Neural cell (in vitro differentiated cells): ENCODE measurements around the gene RXFP3. TPM values are rescaled to one million over a fixed set of nuclear protein-coding genes. Genes with fewer than 3 reads are reported as not detected.

Source experiments
- H2AFZ ChIP-seq: fragments of 200-600, 300-800 bp; sonication (generic), shearing (Covaris generic); 2 replicates; pipeline ENCODE4 v1.6.0; 2014; ENCODE audit warnings: low read depth, mild to moderate bottlenecking, antibody characterized with exemption, low read length, moderate library complexity
- H3F3A ChIP-seq: fragments of 200-600 bp; shearing (Covaris generic); 2 replicates; pipeline ENCODE4 v1.6.1; 2016; ENCODE audit warnings: mild to moderate bottlenecking, moderate library complexity, mixed read lengths, antibody characterized with exemption, low read length; ENCODE audit not compliant: insufficient read depth, poor library complexity, severe bottlenecking
- H3K27ac ChIP-seq: fragments of 200-600, 300-800 bp; sonication (generic), shearing (Covaris generic); 2 replicates; pipeline ENCODE4 v1.5.1; 2014; ENCODE audit warnings: mild to moderate bottlenecking, low read length, moderate library complexity
- H3K27me3 ChIP-seq: fragments of 300-800, 200-600 bp; sonication (generic), shearing (Covaris generic); 2 replicates; pipeline ENCODE4 v1.6.0; 2014; ENCODE audit warnings: mild to moderate bottlenecking, low read depth, low read length, moderate library complexity; ENCODE audit not compliant: insufficient read depth
- H3K36me3 ChIP-seq: fragments of 300-800, 200-600 bp; sonication (generic), shearing (Covaris generic); 2 replicates; pipeline ENCODE4 v1.5.1; 2014; ENCODE audit warnings: mild to moderate bottlenecking, antibody characterized with exemption, low read length, moderate library complexity; ENCODE audit not compliant: insufficient read depth
- H3K4me2 ChIP-seq: fragments of 300-800, 200-600 bp; sonication (generic), shearing (Covaris generic); 2 replicates; pipeline ENCODE4 v1.6.0; 2014; ENCODE audit warnings: mild to moderate bottlenecking, low read length
- H3K4me3 ChIP-seq: fragments of 300-800, 200-600 bp; sonication (generic), shearing (Covaris generic); 2 replicates; pipeline ENCODE4 v1.5.1; 2014; ENCODE audit warnings: mild to moderate bottlenecking, low read length, moderate library complexity
- H3K79me2 ChIP-seq: fragments of 200-600 bp; shearing (Covaris generic); replicated peaks from 2 replicates; pipeline ENCODE4 v1.6.0; 2014; ENCODE audit warnings: mild to moderate bottlenecking, low read length, moderate library complexity; ENCODE audit not compliant: insufficient read depth
- H3K9ac ChIP-seq: fragments of 300-800, 200-600 bp; sonication (generic), shearing (Covaris generic); 2 replicates; pipeline ENCODE4 v1.6.1; 2016; ENCODE audit warnings: mild to moderate bottlenecking, low read length, mixed read lengths
- H3K9me2 ChIP-seq: fragments of 200-600 bp; shearing (Covaris generic); 2 replicates; pipeline ENCODE4 v1.6.1; 2016; ENCODE audit warnings: mild to moderate bottlenecking, low read length, mixed read lengths; ENCODE audit not compliant: insufficient read depth
- H3K9me3 ChIP-seq: fragments of 200-600, 300-800 bp; sonication (generic), shearing (Covaris generic); 2 replicates; pipeline ENCODE4 v1.6.1; 2016; ENCODE audit warnings: mild to moderate bottlenecking, mixed run types, low read length, moderate library complexity, mixed read lengths
- H4K20me1 ChIP-seq: fragments of 200-600 bp; shearing (Covaris generic); 2 replicates; pipeline ENCODE4 v1.6.1; 2016; ENCODE audit warnings: mild to moderate bottlenecking, mixed run types; ENCODE audit not compliant: insufficient read depth
- EP300 ChIP-seq: fragments of 450-650 bp; conservative IDR thresholded peaks from 2 replicates; pipeline ENCODE4 v1.6.1; 2014; ENCODE audit warnings: antibody characterized with exemption, mild to moderate bottlenecking, moderate library complexity; ENCODE audit not compliant: poor library complexity, severe bottlenecking
- EZH2 ChIP-seq: fragments of 200-600, 300-800 bp; shearing (Covaris generic), sonication (generic); IDR thresholded peaks from 2 replicates; pipeline ENCODE4 v1.6.1; 2014; ENCODE audit warnings: antibody characterized with exemption, low read length, borderline replicate concordance, mild to moderate bottlenecking; ENCODE audit not compliant: insufficient read depth, poor library complexity, severe bottlenecking
- MXI1 ChIP-seq: fragments of 450-650 bp; conservative IDR thresholded peaks from 2 replicates; pipeline ENCODE4 v1.6.1; 2014; ENCODE audit warnings: antibody characterized with exemption, mild to moderate bottlenecking; ENCODE audit not compliant: poor library complexity, severe bottlenecking
- POLR2AphosphoS5 ChIP-seq: IDR thresholded peaks from 2 replicates; pipeline ENCODE4 v1.6.1; 2012
- RAD21 ChIP-seq: fragments of 450-650 bp; conservative IDR thresholded peaks from 2 replicates; pipeline ENCODE4 v1.6.1; 2014; ENCODE audit warnings: antibody characterized with exemption, mild to moderate bottlenecking, moderate library complexity
- SMC3 ChIP-seq: fragments of 450-650 bp; conservative IDR thresholded peaks from 2 replicates; pipeline ENCODE4 v1.6.1; 2014; ENCODE audit warnings: antibody characterized with exemption, mild to moderate bottlenecking, moderate library complexity; ENCODE audit not compliant: poor library complexity
- TAF1 ChIP-seq: IDR thresholded peaks from 2 replicates; pipeline ENCODE4 v1.6.1; 2012; ENCODE audit warnings: low read depth
- polyA plus RNA-seq: library from polyadenylated mRNA; depleted of rRNA; stranded (reverse); fragments of >200 nt; gene quantifications from 2 replicates; pipeline ENCODE4 v1.2.3, GENCODE V29; 2014
- TF ChIP-seq, protein P1 (sequence below): IDR thresholded peaks from 2 replicates; pipeline ENCODE4 v1.6.1; 2012; ENCODE audit warnings: borderline replicate concordance
- TF ChIP-seq, protein P2 (sequence below): fragments of 450-650 bp; IDR thresholded peaks from 2 replicates; pipeline ENCODE4 v1.5.1; 2014; ENCODE audit warnings: antibody characterized with exemption, mild to moderate bottlenecking, moderate library complexity; ENCODE audit not compliant: poor library complexity, severe bottlenecking

The RXFP3 gene
- polyA plus RNA-seq, 1 donor from 2014 or later = not detected

DNA sequence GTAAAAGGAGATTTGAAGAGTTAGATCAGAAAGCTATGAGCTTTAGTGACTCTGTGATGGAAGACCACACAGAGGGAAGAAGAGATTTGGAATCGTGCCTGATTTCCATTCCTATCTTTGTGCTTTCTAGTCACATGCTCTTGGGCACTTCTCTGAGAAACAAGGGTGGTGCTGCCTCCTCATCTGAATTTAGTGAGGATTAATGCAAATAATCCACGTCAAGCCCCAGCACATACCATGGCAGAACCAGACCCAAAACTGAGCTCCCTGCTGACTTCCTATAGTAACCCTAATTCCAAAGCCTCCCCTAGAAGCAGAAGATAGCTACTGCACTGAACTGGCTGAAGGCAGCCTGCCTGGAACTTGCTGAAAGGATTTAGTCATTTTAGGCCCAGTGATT, 30.6 kb downstream of the RXFP3 start:
- H2AFZ ChIP-seq = no peak overlapping the region
- TF ChIP-seq EP300 (no peak), EZH2 (no peak), SMC3 (no peak), POLR2AphosphoS5 (no peak), MXI1 (no peak), TAF1 (no peak), RAD21 (no peak)
- TF ChIP-seq, protein P1, sequence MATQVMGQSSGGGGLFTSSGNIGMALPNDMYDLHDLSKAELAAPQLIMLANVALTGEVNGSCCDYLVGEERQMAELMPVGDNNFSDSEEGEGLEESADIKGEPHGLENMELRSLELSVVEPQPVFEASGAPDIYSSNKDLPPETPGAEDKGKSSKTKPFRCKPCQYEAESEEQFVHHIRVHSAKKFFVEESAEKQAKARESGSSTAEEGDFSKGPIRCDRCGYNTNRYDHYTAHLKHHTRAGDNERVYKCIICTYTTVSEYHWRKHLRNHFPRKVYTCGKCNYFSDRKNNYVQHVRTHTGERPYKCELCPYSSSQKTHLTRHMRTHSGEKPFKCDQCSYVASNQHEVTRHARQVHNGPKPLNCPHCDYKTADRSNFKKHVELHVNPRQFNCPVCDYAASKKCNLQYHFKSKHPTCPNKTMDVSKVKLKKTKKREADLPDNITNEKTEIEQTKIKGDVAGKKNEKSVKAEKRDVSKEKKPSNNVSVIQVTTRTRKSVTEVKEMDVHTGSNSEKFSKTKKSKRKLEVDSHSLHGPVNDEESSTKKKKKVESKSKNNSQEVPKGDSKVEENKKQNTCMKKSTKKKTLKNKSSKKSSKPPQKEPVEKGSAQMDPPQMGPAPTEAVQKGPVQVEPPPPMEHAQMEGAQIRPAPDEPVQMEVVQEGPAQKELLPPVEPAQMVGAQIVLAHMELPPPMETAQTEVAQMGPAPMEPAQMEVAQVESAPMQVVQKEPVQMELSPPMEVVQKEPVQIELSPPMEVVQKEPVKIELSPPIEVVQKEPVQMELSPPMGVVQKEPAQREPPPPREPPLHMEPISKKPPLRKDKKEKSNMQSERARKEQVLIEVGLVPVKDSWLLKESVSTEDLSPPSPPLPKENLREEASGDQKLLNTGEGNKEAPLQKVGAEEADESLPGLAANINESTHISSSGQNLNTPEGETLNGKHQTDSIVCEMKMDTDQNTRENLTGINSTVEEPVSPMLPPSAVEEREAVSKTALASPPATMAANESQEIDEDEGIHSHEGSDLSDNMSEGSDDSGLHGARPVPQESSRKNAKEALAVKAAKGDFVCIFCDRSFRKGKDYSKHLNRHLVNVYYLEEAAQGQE = no peak
- TF ChIP-seq, protein P2, sequence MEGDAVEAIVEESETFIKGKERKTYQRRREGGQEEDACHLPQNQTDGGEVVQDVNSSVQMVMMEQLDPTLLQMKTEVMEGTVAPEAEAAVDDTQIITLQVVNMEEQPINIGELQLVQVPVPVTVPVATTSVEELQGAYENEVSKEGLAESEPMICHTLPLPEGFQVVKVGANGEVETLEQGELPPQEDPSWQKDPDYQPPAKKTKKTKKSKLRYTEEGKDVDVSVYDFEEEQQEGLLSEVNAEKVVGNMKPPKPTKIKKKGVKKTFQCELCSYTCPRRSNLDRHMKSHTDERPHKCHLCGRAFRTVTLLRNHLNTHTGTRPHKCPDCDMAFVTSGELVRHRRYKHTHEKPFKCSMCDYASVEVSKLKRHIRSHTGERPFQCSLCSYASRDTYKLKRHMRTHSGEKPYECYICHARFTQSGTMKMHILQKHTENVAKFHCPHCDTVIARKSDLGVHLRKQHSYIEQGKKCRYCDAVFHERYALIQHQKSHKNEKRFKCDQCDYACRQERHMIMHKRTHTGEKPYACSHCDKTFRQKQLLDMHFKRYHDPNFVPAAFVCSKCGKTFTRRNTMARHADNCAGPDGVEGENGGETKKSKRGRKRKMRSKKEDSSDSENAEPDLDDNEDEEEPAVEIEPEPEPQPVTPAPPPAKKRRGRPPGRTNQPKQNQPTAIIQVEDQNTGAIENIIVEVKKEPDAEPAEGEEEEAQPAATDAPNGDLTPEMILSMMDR = no peak

DNA sequence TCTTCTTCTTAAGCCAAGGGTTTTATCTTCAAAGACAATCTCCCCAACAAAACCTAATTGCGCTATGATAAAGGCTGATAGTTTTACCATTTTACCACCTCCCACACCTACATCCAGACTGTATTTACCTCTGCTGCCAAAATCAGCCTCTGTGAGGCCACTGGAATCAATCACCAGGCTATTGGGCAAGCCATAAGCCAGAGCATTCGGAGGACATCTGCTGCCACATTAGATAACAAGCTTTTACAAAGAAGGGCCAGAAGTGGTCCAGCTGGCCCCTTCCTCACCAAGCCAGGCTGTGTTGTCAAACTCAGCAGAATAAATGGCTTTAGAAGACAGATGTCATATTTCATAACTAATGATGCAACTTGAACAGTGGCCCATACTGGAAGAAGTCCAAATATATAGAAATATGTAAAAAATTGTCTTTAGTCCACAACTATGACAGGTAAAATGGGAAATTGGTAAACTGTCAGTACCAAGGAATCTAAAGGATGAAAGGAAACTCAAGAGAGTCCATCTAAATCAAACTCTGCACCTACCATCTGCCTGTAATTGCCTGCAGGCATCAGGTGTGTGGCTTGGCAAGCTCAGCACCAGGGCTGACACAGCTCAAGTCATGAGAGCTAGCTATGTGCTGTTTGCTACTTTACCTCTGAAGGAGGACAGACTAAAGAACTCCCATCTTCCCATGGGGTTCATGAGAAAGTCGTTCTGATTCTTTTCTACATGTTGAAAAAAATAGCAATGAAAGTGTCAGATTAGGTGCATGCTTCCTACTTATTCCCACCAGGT, 32.2 kb downstream of the RXFP3 start:
- no peak overlapping the region for H3K4me3 ChIP-seq
- no peaks in the 10 kb centered on the region for H3K79me2 ChIP-seq
- H3K36me3 ChIP-seq = no peaks in the 10 kb centered on the region
- H3K27me3 ChIP-seq = no peaks in the 10 kb centered on the region
- H3K9me3 ChIP-seq = no peaks in the 10 kb centered on the region
- H3K4me2 ChIP-seq = no peak overlapping the region
- no peak overlapping the region for H3K27ac ChIP-seq
- H2AFZ ChIP-seq = no peak overlapping the region
- H3K9me2 ChIP-seq = no peaks in the 10 kb centered on the region
- no peaks in the 10 kb centered on the region for H4K20me1 ChIP-seq
- H3F3A ChIP-seq = no peaks in the 10 kb centered on the region
- H3K9ac ChIP-seq = no peak overlapping the region
- TF ChIP-seq SMC3 = no peak
- TF ChIP-seq POLR2AphosphoS5 = no peak
- no peak for TF ChIP-seq TAF1
- TF ChIP-seq EP300 = no peak
- TF ChIP-seq MXI1 = no peak
- TF ChIP-seq RAD21 = no peak
- TF ChIP-seq, protein P2 = no peak
- TF ChIP-seq, protein P1 = no peak
- TF ChIP-seq EZH2 = no peak

More for the DNA sequence above, 30.6 kb downstream of the RXFP3 start:
- no peaks in the 10 kb centered on the region for H3K9me3 ChIP-seq
- no peaks in the 10 kb centered on the region for H3F3A ChIP-seq
- no peaks in the 10 kb centered on the region for H3K27me3 ChIP-seq
- H3K27ac ChIP-seq = no peak overlapping the region
- no peaks in the 10 kb centered on the region for H3K9me2 ChIP-seq
- no peaks in the 10 kb centered on the region for H3K36me3 ChIP-seq
- no peaks in the 10 kb centered on the region for H4K20me1 ChIP-seq
- no peak overlapping the region for H3K9ac ChIP-seq
- H3K4me3 ChIP-seq = no peak overlapping the region
- no peak overlapping the region for H3K4me2 ChIP-seq
- no peaks in the 10 kb centered on the region for H3K79me2 ChIP-seq
